ENCODE data around the gene SPINK9.

DNA sequence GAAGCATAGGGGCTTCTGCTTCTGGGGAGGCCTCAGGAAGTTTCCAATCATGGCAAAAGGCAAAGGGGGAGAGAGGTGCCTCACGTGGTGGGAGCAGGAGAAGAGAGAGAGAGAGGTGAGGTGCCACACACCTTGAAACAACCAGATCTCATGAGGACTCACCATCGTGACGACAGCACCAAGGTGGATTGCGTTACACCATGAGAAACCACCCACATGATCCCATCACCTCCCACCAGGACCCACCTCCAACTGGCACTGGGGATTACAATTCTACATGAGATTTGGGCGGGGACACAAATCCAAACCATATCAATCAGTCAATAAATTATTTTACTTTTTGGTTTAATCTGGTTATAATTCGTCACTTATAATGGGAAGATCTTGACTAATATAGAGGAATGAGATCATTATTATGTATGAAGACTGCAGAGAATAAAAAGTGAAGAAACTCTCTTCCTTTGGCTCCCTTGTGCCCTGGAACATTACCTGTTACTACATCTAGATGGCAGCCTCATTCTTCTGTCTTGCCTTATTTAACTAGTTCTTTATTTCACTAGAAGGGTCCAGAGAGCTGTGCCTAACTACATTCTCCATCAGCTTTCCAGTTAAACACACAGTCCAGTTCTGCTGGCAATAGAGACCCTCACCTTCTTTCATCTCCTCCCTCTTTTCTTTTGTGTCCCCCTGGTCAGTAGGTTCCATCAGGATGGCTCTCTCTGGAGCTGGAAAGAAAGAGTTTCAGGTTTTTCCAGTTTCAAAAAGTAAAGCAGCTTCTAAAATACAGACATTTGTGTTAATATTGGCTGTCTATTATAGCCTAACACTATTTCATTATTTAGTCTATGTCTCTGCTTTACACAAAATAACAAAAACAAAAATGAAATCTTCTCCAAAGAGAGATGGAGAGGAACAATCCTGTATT lies 44.8 kb upstream of the SPINK9 start:
- TF ChIP-seq, protein P1, sequence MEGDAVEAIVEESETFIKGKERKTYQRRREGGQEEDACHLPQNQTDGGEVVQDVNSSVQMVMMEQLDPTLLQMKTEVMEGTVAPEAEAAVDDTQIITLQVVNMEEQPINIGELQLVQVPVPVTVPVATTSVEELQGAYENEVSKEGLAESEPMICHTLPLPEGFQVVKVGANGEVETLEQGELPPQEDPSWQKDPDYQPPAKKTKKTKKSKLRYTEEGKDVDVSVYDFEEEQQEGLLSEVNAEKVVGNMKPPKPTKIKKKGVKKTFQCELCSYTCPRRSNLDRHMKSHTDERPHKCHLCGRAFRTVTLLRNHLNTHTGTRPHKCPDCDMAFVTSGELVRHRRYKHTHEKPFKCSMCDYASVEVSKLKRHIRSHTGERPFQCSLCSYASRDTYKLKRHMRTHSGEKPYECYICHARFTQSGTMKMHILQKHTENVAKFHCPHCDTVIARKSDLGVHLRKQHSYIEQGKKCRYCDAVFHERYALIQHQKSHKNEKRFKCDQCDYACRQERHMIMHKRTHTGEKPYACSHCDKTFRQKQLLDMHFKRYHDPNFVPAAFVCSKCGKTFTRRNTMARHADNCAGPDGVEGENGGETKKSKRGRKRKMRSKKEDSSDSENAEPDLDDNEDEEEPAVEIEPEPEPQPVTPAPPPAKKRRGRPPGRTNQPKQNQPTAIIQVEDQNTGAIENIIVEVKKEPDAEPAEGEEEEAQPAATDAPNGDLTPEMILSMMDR (IDR thresholded peaks at IDR 0.05), result peak in 3 of 6 experiments; percentile 26 to 34 (median 27)
- TF ChIP-seq POLR2A (IDR thresholded peaks at IDR 0.05), result no peak

All from Peyer's patch (tissue), 4 donors.